Non-pigmented ciliary epithelial cell (primary cell): Measurements from ENCODE around the gene ZBTB38.

Source experiments
- DNase-seq: peaks from one replicate; pipeline ENCODE4 v3.0.0-alpha.2; 2010; ENCODE audit warnings: low read depth

Gene ZBTB38

GRCh38 chr3:141367038-141367730, 1.1 kb upstream of the ZBTB38 start:
- peak; percentile 100 for DNase-seq

- peak; percentile 53 for DNase-seq
Observed at GRCh38 chr3:141368925-141369794, 856 bp downstream of the ZBTB38 start.

GRCh38 chr3:141370065-141370533, 1.8 kb downstream of the ZBTB38 start:
- peak; percentile 79 for DNase-seq

- no peak for DNase-seq
Observed at GRCh38 chr3:141371882-141372281, 3.6 kb downstream of the ZBTB38 start.

GRCh38 chr3:141372656-141373055, 4.4 kb downstream of the ZBTB38 start:
- DNase-seq = no peak

GRCh38 chr3:141373232-141373631, 4.9 kb downstream of the ZBTB38 start:
- DNase-seq = no peak

GRCh38 chr3:141373768-141374526, 5.6 kb downstream of the ZBTB38 start:
- no peak for DNase-seq

GRCh38 chr3:141375381-141376301, 7.3 kb downstream of the ZBTB38 start:
- no peak for DNase-seq

GRCh38 chr3:141377377-141377776, 9.1 kb downstream of the ZBTB38 start:
- DNase-seq = no peak

- DNase-seq = no peak
Observed at GRCh38 chr3:141378556-141378955, 10.3 kb downstream of the ZBTB38 start.

GRCh38 chr3:141379250-141379966, 11.1 kb downstream of the ZBTB38 start:
- DNase-seq = no peak

GRCh38 chr3:141380279-141380678, 12.0 kb downstream of the ZBTB38 start:
- DNase-seq = no peak

GRCh38 chr3:141380987-141381386, 12.7 kb downstream of the ZBTB38 start:
- DNase-seq = no peak

- no peak for DNase-seq
Observed at GRCh38 chr3:141382571-141382970, 14.3 kb downstream of the ZBTB38 start.

GRCh38 chr3:141383555-141384129, 15.3 kb downstream of the ZBTB38 start:
- DNase-seq = no peak

GRCh38 chr3:141384157-141384556, 15.9 kb downstream of the ZBTB38 start:
- DNase-seq = no peak

GRCh38 chr3:141384575-141384974, 16.3 kb downstream of the ZBTB38 start:
- DNase-seq = no peak

- no peak for DNase-seq
Observed at GRCh38 chr3:141385406-141386125, 17.3 kb downstream of the ZBTB38 start.

GRCh38 chr3:141386126-141386488, 17.8 kb downstream of the ZBTB38 start:
- no peak for DNase-seq
